ENCODE measurements around the gene ANKRD27. TPM values are rescaled to one million over a fixed set of nuclear protein-coding genes. Genes with fewer than 3 reads are reported as not detected.

Gene ANKRD27
- 23.6 to 26.8 TPM (median 23.9 TPM) in 3 replicates for total RNA-seq
- long read RNA-seq, full-length matches to known transcripts: 40 of 85 reads
- long read RNA-seq, partial matches to known transcripts: 6 of 85 reads
- long read RNA-seq, other reads (novel, unspliced or antisense): 39 of 85 reads

DNA sequence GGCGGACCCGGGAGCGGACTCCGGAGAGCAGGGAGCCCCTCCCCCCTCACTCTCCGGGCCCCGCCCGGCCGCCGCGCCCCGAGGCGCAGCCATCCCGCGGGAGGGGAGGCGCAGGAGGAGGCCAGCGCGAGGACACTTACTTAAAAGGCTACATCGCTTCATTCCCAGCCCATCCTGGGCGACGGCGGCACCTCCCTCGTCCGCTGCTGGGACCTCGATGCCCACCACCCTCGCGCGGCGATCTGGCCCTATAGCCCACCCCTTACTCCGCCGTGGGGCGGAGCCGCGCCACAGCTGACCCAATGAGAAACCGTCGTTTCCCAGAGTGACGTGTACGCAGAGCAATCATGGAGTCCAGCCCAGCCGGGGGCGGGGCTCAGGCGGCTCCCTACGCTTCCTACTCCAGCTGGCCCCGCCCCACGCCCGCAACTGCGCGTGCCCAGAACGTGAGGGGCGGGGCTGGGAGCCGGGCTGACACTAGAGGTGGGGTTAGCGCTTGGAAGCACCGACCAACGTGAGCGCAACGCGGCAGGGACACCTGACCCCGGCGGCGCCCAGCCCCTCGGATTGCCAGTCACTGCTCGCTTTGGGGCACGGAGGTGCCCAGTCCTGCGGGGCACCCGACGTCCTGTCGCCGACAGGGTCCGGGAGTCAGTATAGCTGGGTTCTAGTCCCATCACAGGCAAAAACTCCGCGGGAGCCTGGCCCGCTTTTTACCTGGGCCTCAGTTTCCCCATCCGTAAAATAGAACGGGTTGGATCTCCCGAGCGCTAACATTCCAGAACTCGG lies at the start of gene ANKRD27:
Gene ANKRD27, minus strand, starts transcription at position 250 of the 789 bp plus-strand sequence. CDS start 16,165 bp downstream, outside the sequence.
- Mint-ChIP-seq H3K36me3 (ENCODE audit: low read depth) (no peaks in the 10 kb centered on the region), H3K4me1 (ENCODE audit: low read depth) (peaks cover 24% of the 10 kb centered on the region), H3K27me3 (ENCODE audit: low read depth) (peaks cover 9% of the 10 kb centered on the region), H3K27ac (ENCODE audit: unreplicated experiment) (peak within 1 kb of the TSS; percentile 85), H3K9me3 (ENCODE audit: low read depth) (no peaks in the 10 kb centered on the region), H3K4me3 (ENCODE audit: unreplicated experiment) (peak within 1 kb of the TSS; percentile 95)
- TF ChIP-seq, protein P1, sequence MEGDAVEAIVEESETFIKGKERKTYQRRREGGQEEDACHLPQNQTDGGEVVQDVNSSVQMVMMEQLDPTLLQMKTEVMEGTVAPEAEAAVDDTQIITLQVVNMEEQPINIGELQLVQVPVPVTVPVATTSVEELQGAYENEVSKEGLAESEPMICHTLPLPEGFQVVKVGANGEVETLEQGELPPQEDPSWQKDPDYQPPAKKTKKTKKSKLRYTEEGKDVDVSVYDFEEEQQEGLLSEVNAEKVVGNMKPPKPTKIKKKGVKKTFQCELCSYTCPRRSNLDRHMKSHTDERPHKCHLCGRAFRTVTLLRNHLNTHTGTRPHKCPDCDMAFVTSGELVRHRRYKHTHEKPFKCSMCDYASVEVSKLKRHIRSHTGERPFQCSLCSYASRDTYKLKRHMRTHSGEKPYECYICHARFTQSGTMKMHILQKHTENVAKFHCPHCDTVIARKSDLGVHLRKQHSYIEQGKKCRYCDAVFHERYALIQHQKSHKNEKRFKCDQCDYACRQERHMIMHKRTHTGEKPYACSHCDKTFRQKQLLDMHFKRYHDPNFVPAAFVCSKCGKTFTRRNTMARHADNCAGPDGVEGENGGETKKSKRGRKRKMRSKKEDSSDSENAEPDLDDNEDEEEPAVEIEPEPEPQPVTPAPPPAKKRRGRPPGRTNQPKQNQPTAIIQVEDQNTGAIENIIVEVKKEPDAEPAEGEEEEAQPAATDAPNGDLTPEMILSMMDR (IDR thresholded peaks at IDR 0.05): no peak
- peak; percentile 99 for DNase-seq (ENCODE audit: low spot score)

DNA sequence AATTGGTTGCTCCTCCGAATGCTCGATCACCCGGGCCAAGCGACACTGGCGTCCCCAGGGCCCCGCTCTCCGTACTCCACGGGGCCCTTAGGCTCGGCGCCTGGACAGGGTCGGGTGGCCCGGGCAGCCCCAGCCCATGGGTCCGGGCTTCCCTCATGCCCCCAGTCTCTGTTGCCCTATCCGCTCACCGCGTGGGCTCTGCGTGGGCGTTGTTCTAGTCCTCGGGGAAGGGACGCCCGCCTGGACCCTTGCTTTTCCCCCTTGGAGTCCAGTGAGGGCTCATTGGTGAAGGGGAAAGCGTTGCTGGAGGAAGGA lies 45.9 kb upstream of the ANKRD27 start:
- Mint-ChIP-seq H3K4me3 (ENCODE audit: unreplicated experiment) (no peak overlapping the region), H3K4me1 (ENCODE audit: low read depth) (no peaks in the 10 kb centered on the region), H3K27ac (ENCODE audit: unreplicated experiment) (no peak overlapping the region), H3K27me3 (ENCODE audit: low read depth) (no peaks in the 10 kb centered on the region), H3K9me3 (ENCODE audit: low read depth) (peaks cover 6% of the 10 kb centered on the region), H3K36me3 (ENCODE audit: low read depth) (peaks cover 3% of the 10 kb centered on the region)
- TF ChIP-seq, protein P1 (IDR thresholded peaks at IDR 0.05): no peak
- no peak for DNase-seq (ENCODE audit: low spot score)

DNA sequence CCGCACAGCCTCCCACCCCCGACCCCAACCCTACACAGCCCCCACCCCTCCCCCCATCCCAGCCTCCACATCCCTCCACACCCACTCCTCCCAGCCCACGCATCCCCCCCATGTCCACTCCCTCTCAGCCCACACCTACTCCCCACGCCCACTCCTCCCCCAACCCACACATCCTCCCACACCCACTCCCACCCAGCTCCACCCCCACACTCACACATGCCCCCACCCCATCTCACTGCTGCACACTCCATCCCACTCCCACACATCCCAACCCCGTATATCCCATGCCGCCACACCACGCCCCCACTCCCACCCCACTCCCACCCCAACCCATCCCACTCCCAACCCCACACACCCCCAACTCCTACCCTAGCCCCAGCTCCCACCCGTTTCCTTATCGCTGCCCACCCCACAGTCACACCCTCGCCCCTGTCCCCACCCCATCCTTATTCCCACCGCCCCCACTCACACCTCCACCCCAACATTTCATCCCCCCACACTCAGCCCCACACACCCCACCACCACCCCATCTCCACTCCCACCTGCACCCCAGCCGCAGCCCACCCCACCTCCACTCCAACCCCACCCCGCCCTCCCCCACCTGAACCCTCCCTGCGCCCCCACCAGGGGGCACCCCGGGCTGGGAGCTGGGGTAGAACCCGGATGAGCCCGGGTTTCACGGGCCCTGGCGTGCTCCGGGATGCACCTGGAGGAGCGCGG lies 45.4 kb upstream of the ANKRD27 start:
- Mint-ChIP-seq H3K4me1 (ENCODE audit: low read depth) (no peaks in the 10 kb centered on the region), H3K27ac (ENCODE audit: unreplicated experiment) (no peak overlapping the region), H3K27me3 (ENCODE audit: low read depth) (no peaks in the 10 kb centered on the region), H3K36me3 (ENCODE audit: low read depth) (peaks cover 4% of the 10 kb centered on the region), H3K4me3 (ENCODE audit: unreplicated experiment) (no peak overlapping the region), H3K9me3 (ENCODE audit: low read depth) (peaks cover 2% of the 10 kb centered on the region)
- DNase-seq (ENCODE audit: low spot score): no peak
- TF ChIP-seq, protein P1 (IDR thresholded peaks at IDR 0.05): no peak

DNA sequence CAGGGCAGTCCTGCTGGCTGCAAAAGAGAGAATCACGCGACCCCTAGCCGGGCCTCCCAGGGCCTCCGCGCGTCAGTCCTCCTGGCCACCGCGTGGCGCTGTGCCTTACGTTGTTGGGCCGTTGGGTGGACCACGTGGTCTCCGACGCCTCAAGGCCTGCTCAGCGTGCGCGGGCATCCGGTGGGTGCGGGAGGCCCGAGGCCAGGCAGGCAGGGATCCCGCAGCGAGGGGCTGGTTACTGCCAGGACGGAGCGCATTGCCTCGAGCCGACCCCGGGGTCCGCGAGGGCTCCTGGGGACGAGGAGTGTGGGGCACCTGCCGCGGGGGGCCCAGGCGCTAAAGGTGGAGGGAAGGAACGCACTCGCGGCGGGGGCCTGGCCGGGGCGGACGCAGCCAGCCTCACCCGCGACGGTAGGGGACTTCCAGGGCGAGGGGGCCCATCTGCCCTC lies 44.7 kb upstream of the ANKRD27 start, which contains the start of gene TDRD12:
Gene TDRD12, plus strand, starts transcription at position 157 of the 449 bp plus-strand sequence. CDS start 306 bp downstream, outside the sequence.
- Mint-ChIP-seq H3K27me3 (ENCODE audit: low read depth) (no peaks in the 10 kb centered on the region), H3K27ac (ENCODE audit: unreplicated experiment) (no peak within 1 kb of the TSS), H3K9me3 (ENCODE audit: low read depth) (no peaks in the 10 kb centered on the region), H3K4me1 (ENCODE audit: low read depth) (no peaks in the 10 kb centered on the region), H3K36me3 (ENCODE audit: low read depth) (peaks cover 9% of the 10 kb centered on the region), H3K4me3 (ENCODE audit: unreplicated experiment) (no peak within 1 kb of the TSS)
- peak; percentile 92 for DNase-seq (ENCODE audit: low spot score)
- TF ChIP-seq, protein P1 (IDR thresholded peaks at IDR 0.05): peak; percentile 12

DNA sequence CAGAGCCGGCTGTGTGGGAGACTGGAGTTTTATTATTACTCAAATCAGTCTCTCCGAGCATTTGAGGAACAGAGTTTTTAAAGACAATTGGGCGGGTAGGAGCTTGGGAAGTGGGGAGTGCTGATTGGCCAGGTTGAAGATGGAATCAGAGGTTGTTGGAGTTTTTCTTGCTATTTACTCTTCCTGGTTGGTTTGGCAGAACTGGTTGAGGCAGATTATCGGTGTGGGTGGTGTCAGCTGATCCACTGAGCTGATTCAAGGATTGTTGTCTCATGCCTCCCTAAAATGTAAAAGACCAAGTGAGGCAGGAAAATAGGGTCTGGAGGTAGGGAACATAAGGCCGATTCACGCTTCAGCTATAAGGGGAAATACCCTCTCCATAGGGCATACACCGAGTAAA lies 43.3 kb upstream of the ANKRD27 start:
- no peak overlapping the region for H3K4me3 Mint-ChIP-seq (ENCODE audit: unreplicated experiment)
- no peak overlapping the region for H3K27ac Mint-ChIP-seq (ENCODE audit: unreplicated experiment)
- H3K9me3 Mint-ChIP-seq (ENCODE audit: low read depth): no peaks in the 10 kb centered on the region
- no peaks in the 10 kb centered on the region for H3K4me1 Mint-ChIP-seq (ENCODE audit: low read depth)
- no peaks in the 10 kb centered on the region for H3K27me3 Mint-ChIP-seq (ENCODE audit: low read depth)
- H3K36me3 Mint-ChIP-seq (ENCODE audit: low read depth): peaks cover 11% of the 10 kb centered on the region
- no peak for DNase-seq (ENCODE audit: low spot score)
- TF ChIP-seq, protein P1 (IDR thresholded peaks at IDR 0.05): no peak

Data from chondrocyte (in vitro differentiated cells).